ENCODE data around the gene EEA1. TPM values are rescaled to one million over a fixed set of nuclear protein-coding genes. Genes with fewer than 3 reads are reported as not detected.
A peak's percentile ranks its signal among the peaks of the same experiment; 100 is the strongest.

Gene EEA1
- total RNA-seq, 1 experiment from 2014 or later: 68.9 TPM

DNA sequence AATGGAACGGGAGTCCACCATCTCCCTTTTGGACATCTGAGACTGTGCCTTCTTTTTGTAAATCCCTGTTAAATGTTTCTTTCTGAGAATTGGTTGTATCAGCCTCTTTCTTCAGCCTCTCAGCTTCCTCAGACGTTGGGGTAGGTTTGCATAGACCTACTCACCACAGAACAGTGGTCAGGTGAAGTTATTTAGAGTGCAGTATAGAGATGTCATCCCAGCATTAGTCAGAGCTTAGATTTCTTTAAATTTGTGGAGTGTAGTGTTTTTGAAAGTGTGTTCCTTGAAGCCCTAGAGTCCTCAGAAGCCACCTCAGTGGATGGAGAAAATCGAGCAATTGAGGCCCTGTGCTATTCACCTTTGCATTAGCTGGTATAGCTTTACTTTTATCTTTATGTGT is 8.9 kb upstream of the EEA1 start:
- Mint-ChIP-seq H3K36me3 (ENCODE audit: insufficient read depth, unreplicated experiment) (no peaks in the 10 kb centered on the region), H3K27me3 (ENCODE audit: insufficient read depth, unreplicated experiment) (no peaks in the 10 kb centered on the region), H3K4me3 (ENCODE audit: unreplicated experiment) (no peak overlapping the region), H3K4me1 (ENCODE audit: low read depth, unreplicated experiment) (peaks cover 31% of the 10 kb centered on the region), H3K9me3 (ENCODE audit: unreplicated experiment) (peaks cover 9% of the 10 kb centered on the region), H3K27ac (ENCODE audit: unreplicated experiment) (no peak overlapping the region)
- no peaks in the 10 kb centered on the region for H3K9me3 ChIP-seq
- no peaks in the 10 kb centered on the region for H3K36me3 ChIP-seq (ENCODE audit: control insufficient read depth, insufficient read depth, low read length)
- intact Hi-C loops (cut with micrococcal nuclease; ENCODE audit: unreplicated experiment): no loop called here
- no peaks in the 10 kb centered on the region for H3K27me3 ChIP-seq (replicated peaks; ENCODE audit: control insufficient read depth, insufficient read depth, low read length)
- CTCF ChIA-PET: no interaction called here
- no peak overlapping the region for H3K4me3 ChIP-seq (ENCODE audit: low read depth, low read length)
- no peak for DNase-seq
- TF ChIP-seq, protein P1, sequence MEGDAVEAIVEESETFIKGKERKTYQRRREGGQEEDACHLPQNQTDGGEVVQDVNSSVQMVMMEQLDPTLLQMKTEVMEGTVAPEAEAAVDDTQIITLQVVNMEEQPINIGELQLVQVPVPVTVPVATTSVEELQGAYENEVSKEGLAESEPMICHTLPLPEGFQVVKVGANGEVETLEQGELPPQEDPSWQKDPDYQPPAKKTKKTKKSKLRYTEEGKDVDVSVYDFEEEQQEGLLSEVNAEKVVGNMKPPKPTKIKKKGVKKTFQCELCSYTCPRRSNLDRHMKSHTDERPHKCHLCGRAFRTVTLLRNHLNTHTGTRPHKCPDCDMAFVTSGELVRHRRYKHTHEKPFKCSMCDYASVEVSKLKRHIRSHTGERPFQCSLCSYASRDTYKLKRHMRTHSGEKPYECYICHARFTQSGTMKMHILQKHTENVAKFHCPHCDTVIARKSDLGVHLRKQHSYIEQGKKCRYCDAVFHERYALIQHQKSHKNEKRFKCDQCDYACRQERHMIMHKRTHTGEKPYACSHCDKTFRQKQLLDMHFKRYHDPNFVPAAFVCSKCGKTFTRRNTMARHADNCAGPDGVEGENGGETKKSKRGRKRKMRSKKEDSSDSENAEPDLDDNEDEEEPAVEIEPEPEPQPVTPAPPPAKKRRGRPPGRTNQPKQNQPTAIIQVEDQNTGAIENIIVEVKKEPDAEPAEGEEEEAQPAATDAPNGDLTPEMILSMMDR (IDR thresholded peaks at IDR 0.05; ENCODE audit: insufficient read depth in 1 of 2, low read depth in 1 of 2, low read length in 1 of 2, severe bottlenecking in 1 of 2, unreplicated experiment in 1 of 2): no peak
- H3K4me1 ChIP-seq: peaks cover 19% of the 10 kb centered on the region
- POLR2A ChIA-PET: no interaction called here
- BruUV-seq (replicated peaks): no TSS peak

DNA sequence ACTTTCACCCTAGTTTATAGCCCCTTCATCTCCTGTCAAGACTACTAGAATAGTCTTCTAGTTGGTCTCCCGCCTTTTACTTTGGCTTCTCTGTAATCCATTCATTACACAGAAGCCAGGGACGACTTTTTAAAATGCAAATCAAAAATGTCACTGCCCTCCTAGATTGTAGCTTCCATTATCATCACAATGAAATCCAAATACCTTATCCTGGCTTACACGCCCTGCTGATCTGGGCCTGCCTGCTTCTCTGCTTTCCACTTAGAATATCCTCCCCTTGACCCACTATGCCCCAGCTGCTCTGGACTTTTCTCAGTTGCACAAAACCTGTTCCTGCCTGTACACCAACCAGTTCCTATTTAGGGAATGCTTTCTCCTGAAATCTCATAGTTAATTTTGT is 4.5 kb upstream of the EEA1 start:
- TF ChIP-seq, protein P1 (IDR thresholded peaks at IDR 0.05; ENCODE audit: insufficient read depth in 1 of 2, low read depth in 1 of 2, low read length in 1 of 2, severe bottlenecking in 1 of 2, unreplicated experiment in 1 of 2): no peak
- H3K36me3 Mint-ChIP-seq (ENCODE audit: insufficient read depth, unreplicated experiment): peaks cover 5% of the 10 kb centered on the region
- no peak overlapping the region for H3K4me3 Mint-ChIP-seq (ENCODE audit: unreplicated experiment)
- peaks cover 9% of the 10 kb centered on the region for H3K9me3 Mint-ChIP-seq (ENCODE audit: unreplicated experiment)
- ChIA-PET POLR2A (no interaction called here), CTCF (no interaction called here)
- no TSS peak for BruUV-seq (replicated peaks)
- H3K4me1 Mint-ChIP-seq (ENCODE audit: low read depth, unreplicated experiment): peaks cover 51% of the 10 kb centered on the region
- H3K27me3 Mint-ChIP-seq (ENCODE audit: insufficient read depth, unreplicated experiment): no peaks in the 10 kb centered on the region
- no peak overlapping the region for H3K4me3 ChIP-seq (ENCODE audit: low read depth, low read length)
- no peaks in the 10 kb centered on the region for H3K36me3 ChIP-seq (ENCODE audit: control insufficient read depth, insufficient read depth, low read length)
- no peaks in the 10 kb centered on the region for H3K9me3 ChIP-seq
- no peaks in the 10 kb centered on the region for H3K27me3 ChIP-seq (replicated peaks; ENCODE audit: control insufficient read depth, insufficient read depth, low read length)
- DNase-seq: no peak
- peaks cover 35% of the 10 kb centered on the region for H3K4me1 ChIP-seq
- intact Hi-C loops (cut with micrococcal nuclease; ENCODE audit: unreplicated experiment): no loop called here
- peak overlapping the region; percentile 36 for H3K27ac Mint-ChIP-seq (ENCODE audit: unreplicated experiment)

DNA sequence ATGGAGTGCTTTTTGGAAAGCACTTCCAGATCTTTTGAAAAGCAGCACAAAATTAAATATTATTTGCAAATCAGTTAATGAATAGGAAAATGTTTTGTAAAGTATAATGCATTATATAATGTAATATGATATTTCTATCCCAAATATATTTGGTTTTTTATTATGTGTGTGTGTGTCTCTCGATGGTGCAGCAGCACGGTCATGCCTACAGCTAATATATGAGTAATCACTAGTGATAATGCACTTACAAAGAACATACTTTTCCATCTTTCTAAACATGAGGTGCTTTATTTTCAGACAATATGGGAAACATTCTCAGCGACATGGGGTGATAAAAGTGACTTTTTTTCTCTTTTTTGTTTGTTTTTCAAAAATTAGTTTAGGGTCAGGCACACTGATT is 1.3 kb upstream of the EEA1 start:
- CTCF ChIA-PET: interaction anchor here (1.6 to 1.8 kb wide), 2 partner anchors 13 to 57 kb away, joined by 4 read pairs; no protein-coding TSS in a partner anchor
- intact Hi-C loops (cut with micrococcal nuclease; ENCODE audit: unreplicated experiment): no loop called here
- Mint-ChIP-seq H3K27me3 (ENCODE audit: insufficient read depth, unreplicated experiment) (no peaks in the 10 kb centered on the region), H3K4me3 (ENCODE audit: unreplicated experiment) (peak overlapping the region; percentile 90), H3K27ac (ENCODE audit: unreplicated experiment) (peak overlapping the region; percentile 93), H3K9me3 (ENCODE audit: unreplicated experiment) (peaks cover 9% of the 10 kb centered on the region), H3K4me1 (ENCODE audit: low read depth, unreplicated experiment) (peaks cover 55% of the 10 kb centered on the region), H3K36me3 (ENCODE audit: insufficient read depth, unreplicated experiment) (peaks cover 12% of the 10 kb centered on the region)
- Histone ChIP-seq H3K4me3 (ENCODE audit: low read depth, low read length) (peak overlapping the region; percentile 47), H3K27me3 (replicated peaks; ENCODE audit: control insufficient read depth, insufficient read depth, low read length) (no peaks in the 10 kb centered on the region), H3K9me3 (no peaks in the 10 kb centered on the region), H3K4me1 (peaks cover 54% of the 10 kb centered on the region), H3K36me3 (ENCODE audit: control insufficient read depth, insufficient read depth, low read length) (no peaks in the 10 kb centered on the region)
- TF ChIP-seq, protein P1 (IDR thresholded peaks at IDR 0.05; ENCODE audit: insufficient read depth in 1 of 2, low read depth in 1 of 2, low read length in 1 of 2, severe bottlenecking in 1 of 2, unreplicated experiment in 1 of 2): no peak
- DNase-seq: no peak
- POLR2A ChIA-PET: interaction anchor here (0.8 to 1.7 kb wide), 3 partner anchors 16 to 192 kb away, joined by 3 to 26 read pairs (median 12); no protein-coding TSS in a partner anchor
- no TSS peak for BruUV-seq (replicated peaks)
